Liver (tissue), 9 donors: Measurements from ENCODE around the gene MUTYH. TPM values are rescaled to one million over a fixed set of nuclear protein-coding genes. Genes with fewer than 3 reads are reported as not detected.

Experiments
- DNase-seq: peaks from one replicate; pipeline ENCODE4 v3.0.0-alpha.2; 2017; ENCODE audit warnings: low spot score
- H3K27ac ChIP-seq, 2 donors: one replicate each; pipeline ENCODE4 v1.7.0; 2013; ENCODE audit warnings: inconsistent platforms in 2 of 2, low read length in 2 of 2, control low read depth in 1 of 2, low read depth in 1 of 2, mild to moderate bottlenecking in 1 of 2
- H3K27me3 ChIP-seq, 4 donors: one replicate each; pipeline versions ENCODE4 v1.6.1 to v1.7.0; 2013; ENCODE audit warnings: low read length in 3 of 4, inconsistent platforms in 1 of 4, mild to moderate bottlenecking in 1 of 4, moderate library complexity in 1 of 4; ENCODE audit not compliant: control insufficient read depth in 4 of 4, insufficient read depth in 4 of 4
- H3K36me3 ChIP-seq, 4 donors: one replicate each; pipeline versions ENCODE4 v1.6.1 to v1.7.0; 2013; ENCODE audit warnings: low read length in 3 of 4, mild to moderate bottlenecking in 3 of 4, low read depth in 1 of 4, moderate library complexity in 1 of 4; ENCODE audit not compliant: control insufficient read depth in 4 of 4, insufficient read depth in 3 of 4
- H3K4me1 ChIP-seq, 4 donors: one replicate each; pipeline versions ENCODE4 v1.6.1 to v1.7.0; 2013; ENCODE audit warnings: low read length in 3 of 4, mild to moderate bottlenecking in 3 of 4, moderate library complexity in 1 of 4; ENCODE audit not compliant: control insufficient read depth in 4 of 4, insufficient read depth in 4 of 4
- H3K4me3 ChIP-seq, 3 donors: one replicate each; pipeline versions ENCODE4 v1.6.1 to v1.7.0; 2013; ENCODE audit warnings: low read length in 3 of 3, control low read depth in 1 of 3, low read depth in 1 of 3, mild to moderate bottlenecking in 1 of 3
- H3K9ac ChIP-seq, 2 donors: one replicate each; pipeline ENCODE4 v1.7.0; 2013; ENCODE audit warnings: low read length in 2 of 2, mild to moderate bottlenecking in 2 of 2, moderate library complexity in 2 of 2, control low read depth in 1 of 2, low read depth in 1 of 2
- H3K9me3 ChIP-seq, 4 donors: one replicate each; pipeline versions ENCODE4 v1.6.1 to v1.7.0; 2013; ENCODE audit warnings: low read length in 3 of 4; ENCODE audit not compliant: control insufficient read depth in 4 of 4
- ATF3 ChIP-seq: IDR thresholded peaks from 2 replicates; pipeline ENCODE4 v1.6.1; 2016; ENCODE audit warnings: antibody characterized with exemption
- EGR1 ChIP-seq, 2 donors: IDR thresholded peaks; 2 replicates each; pipeline ENCODE4 v1.6.1; 2016 to 2018; ENCODE audit warnings: antibody characterized with exemption in 2 of 2, low read depth in 2 of 2
- FOXA1 ChIP-seq: IDR thresholded peaks from 2 replicates; pipeline ENCODE4 v1.6.1; 2016; ENCODE audit warnings: antibody characterized with exemption
- FOXA2 ChIP-seq: IDR thresholded peaks from 2 replicates; pipeline ENCODE4 v1.6.1; 2016; ENCODE audit warnings: antibody characterized with exemption
- GABPA ChIP-seq, 2 donors: IDR thresholded peaks in 1 of 2; conservative IDR thresholded peaks in 1 of 2; 2 replicates each; pipeline ENCODE4 v1.6.1; 2016; ENCODE audit warnings: antibody characterized with exemption in 2 of 2, mild to moderate bottlenecking in 1 of 2, moderate library complexity in 1 of 2
- HNF4A ChIP-seq, 2 donors: conservative IDR thresholded peaks; 2 replicates each; pipeline ENCODE4 v1.6.1; 2016; ENCODE audit warnings: antibody characterized with exemption in 2 of 2, mild to moderate bottlenecking in 2 of 2
- HNF4G ChIP-seq: IDR thresholded peaks from 2 replicates; pipeline ENCODE4 v1.6.1; 2016; ENCODE audit warnings: antibody characterized with exemption
- JUND ChIP-seq, 2 donors: IDR thresholded peaks; 2 replicates each; pipeline ENCODE4 v1.6.1; 2016; ENCODE audit warnings: antibody characterized with exemption in 2 of 2
- NR2F2 ChIP-seq: IDR thresholded peaks from 2 replicates; pipeline ENCODE4 v1.6.1; 2016; ENCODE audit warnings: antibody characterized with exemption
- RAD21 ChIP-seq, 2 donors: IDR thresholded peaks; 2 replicates each; pipeline ENCODE4 v1.6.1; 2016; ENCODE audit warnings: antibody characterized with exemption in 2 of 2, mild to moderate bottlenecking in 2 of 2
- REST ChIP-seq: IDR thresholded peaks from 2 replicates; pipeline ENCODE4 v1.6.1; 2016; ENCODE audit warnings: antibody characterized with exemption, mild to moderate bottlenecking
- RXRA ChIP-seq, 2 donors: IDR thresholded peaks; 2 replicates each; pipeline ENCODE4 v1.6.1; 2017 to 2018; ENCODE audit warnings: antibody characterized with exemption in 2 of 2, mild to moderate bottlenecking in 1 of 2
- SP1 ChIP-seq: IDR thresholded peaks from 2 replicates; pipeline ENCODE4 v1.6.1; 2018; ENCODE audit warnings: antibody characterized with exemption, mild to moderate bottlenecking
- TAF1 ChIP-seq: conservative IDR thresholded peaks from 2 replicates; pipeline ENCODE4 v1.6.1; 2016; ENCODE audit warnings: antibody characterized with exemption, mild to moderate bottlenecking
- YY1 ChIP-seq: IDR thresholded peaks from 2 replicates; pipeline ENCODE4 v1.6.1; 2016; ENCODE audit warnings: antibody characterized with exemption, mild to moderate bottlenecking
- ZBTB33 ChIP-seq: IDR thresholded peaks from 2 replicates; pipeline ENCODE4 v1.6.1; 2016; ENCODE audit warnings: antibody characterized with exemption
- WGBS: extraction: QIAGEN DNeasy Blood & Tissue Kit; methylation state at CpG from one replicate; pipeline ENCODE4 v1.1.7; 2013; 5-methylcytosine and 5-hydroxymethylcytosine counted together
- polyA plus RNA-seq, 2 donors: library from polyadenylated mRNA; stranded (reverse) in 1 of 2; unstranded in 1 of 2; fragments of 200-250 nt in 1 of 2; fragments of >200 nt in 1 of 2; fragmentation: Nextera tagmentation in 1 of 2; extraction: Ambion mirVana in 1 of 2; gene quantifications; one replicate each; pipeline versions ENCODE4 v1.2.1 to v1.2.3, GENCODE V29; 2013 to 2015
- total RNA-seq, 2 donors: library from RNA; depleted of rRNA; stranded (reverse); fragments of >200 nt; gene quantifications; one replicate each; pipeline ENCODE4 v1.2.3, GENCODE V29; 2014
- TF ChIP-seq, protein P1 (sequence below): fragments of 150-350 bp; IDR thresholded peaks from 2 replicates; pipeline ENCODE4 v1.5.1; 2017; ENCODE audit warnings: improper control_type of control experiment, low read depth, low read length; ENCODE audit not compliant: missing input control
- TF ChIP-seq, protein P2 (sequence below): IDR thresholded peaks from 2 replicates; pipeline ENCODE4 v1.6.1; 2016; ENCODE audit warnings: antibody characterized with exemption
- donor health status: healthy.
- donor health status: healthy.
- donor health status: healthy.
- donor health status: healthy.
- donor health status: healthy.

Gene MUTYH
- total RNA-seq (10 to 100 TPM in 1 of 2 donors, 1 to 10 TPM in 1; 6.8 to 10.0 TPM), polyA plus RNA-seq (1 to 10 TPM; 5.2 to 9.5 TPM)

DNA sequence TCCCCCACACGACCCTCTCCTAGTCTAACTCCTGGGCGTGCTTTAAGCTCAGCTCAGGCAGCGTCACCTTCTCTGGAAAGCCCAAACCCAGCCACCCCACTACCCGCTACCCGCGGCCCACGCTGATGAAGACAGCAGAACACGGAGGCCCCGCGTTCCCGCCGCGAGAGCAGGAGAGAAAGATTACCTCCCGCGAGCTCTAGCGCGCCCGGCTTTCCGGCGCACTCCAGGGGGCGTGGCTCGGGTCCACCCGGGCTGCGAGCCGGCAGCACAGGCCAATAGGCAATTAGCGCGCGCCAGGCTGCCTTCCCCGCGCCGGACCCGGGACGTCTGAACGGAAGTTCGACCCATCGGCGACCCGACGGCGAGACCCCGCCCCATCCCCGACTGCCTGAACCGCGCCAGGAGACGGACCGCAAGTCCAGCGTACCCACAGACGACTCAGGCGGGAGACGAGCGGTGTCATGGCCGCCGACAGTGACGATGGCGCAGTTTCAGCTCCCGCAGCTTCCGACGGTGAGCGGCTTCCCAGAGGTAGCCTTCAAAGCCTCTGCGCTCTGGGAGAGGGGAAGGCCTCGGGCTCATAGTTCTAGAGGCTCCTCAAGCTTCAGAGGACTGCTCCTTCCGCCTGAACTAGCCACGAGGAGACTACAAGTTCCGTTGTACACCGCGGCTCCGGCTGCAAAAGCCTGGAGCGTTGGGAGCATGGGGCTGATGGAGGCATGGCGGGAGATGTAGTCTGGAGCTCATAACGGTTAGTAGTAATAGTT is at the start of gene MUTYH, which contains the start of gene TOE1:
MUTYH (minus strand) TSS at position 652 of the 770 bp plus-strand sequence. CDS start 5,935 bp downstream, outside the sequence.
TOE1 (plus strand) TSS at position 382 of the 770 bp plus-strand sequence; CDS start at position 465, 83 bp downstream.
- peak within 1 kb of the TSS; percentile 97 to 98 for H3K27ac ChIP-seq
- H3K27me3 ChIP-seq: no peaks in the 10 kb centered on the region
- peak within 1 kb of the TSS; percentile 66 to 84 for H3K9ac ChIP-seq
- H3K9me3 ChIP-seq: no peaks in the 10 kb centered on the region
- H3K36me3 ChIP-seq: peaks cover 6 to 33% (median 19%) of the 10 kb centered on the region in 4 donors
- WGBS: under 1% methylated on average over 70 of the region's 70 CpGs
- DNase-seq: peak; percentile 89
- H3K4me3 ChIP-seq: peak within 1 kb of the TSS; percentile 79 to 98 (median 80)
- peaks cover 3 to 29% (median 17%) of the 10 kb centered on the region in 4 donors for H3K4me1 ChIP-seq
- TF ChIP-seq NR2F2: peak; percentile 47
- no peak for TF ChIP-seq JUND (IDR thresholded peaks at IDR 0.05)
- TF ChIP-seq HNF4G: no peak
- peak; percentile 6 for TF ChIP-seq FOXA1
- peak; percentile 94 for TF ChIP-seq ZBTB33
- TF ChIP-seq, protein P1, sequence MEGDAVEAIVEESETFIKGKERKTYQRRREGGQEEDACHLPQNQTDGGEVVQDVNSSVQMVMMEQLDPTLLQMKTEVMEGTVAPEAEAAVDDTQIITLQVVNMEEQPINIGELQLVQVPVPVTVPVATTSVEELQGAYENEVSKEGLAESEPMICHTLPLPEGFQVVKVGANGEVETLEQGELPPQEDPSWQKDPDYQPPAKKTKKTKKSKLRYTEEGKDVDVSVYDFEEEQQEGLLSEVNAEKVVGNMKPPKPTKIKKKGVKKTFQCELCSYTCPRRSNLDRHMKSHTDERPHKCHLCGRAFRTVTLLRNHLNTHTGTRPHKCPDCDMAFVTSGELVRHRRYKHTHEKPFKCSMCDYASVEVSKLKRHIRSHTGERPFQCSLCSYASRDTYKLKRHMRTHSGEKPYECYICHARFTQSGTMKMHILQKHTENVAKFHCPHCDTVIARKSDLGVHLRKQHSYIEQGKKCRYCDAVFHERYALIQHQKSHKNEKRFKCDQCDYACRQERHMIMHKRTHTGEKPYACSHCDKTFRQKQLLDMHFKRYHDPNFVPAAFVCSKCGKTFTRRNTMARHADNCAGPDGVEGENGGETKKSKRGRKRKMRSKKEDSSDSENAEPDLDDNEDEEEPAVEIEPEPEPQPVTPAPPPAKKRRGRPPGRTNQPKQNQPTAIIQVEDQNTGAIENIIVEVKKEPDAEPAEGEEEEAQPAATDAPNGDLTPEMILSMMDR: no peak
- TF ChIP-seq RAD21 (IDR thresholded peaks at IDR 0.05): peak in 1 of 2 donors; percentile 5
- TF ChIP-seq GABPA (IDR thresholded peaks at IDR 0.05 in 1 of 2, conservative IDR thresholded peaks at IDR 0.05 in 1 of 2): peak; percentile 46 to 82
- TF ChIP-seq REST: peak; percentile 91
- no peak for TF ChIP-seq EGR1 (IDR thresholded peaks at IDR 0.05; ENCODE audit: low read depth in 2 of 2)
- TF ChIP-seq SP1: peak; percentile 58
- peak in 1 of 2 donors; percentile 24 for TF ChIP-seq HNF4A (conservative IDR thresholded peaks at IDR 0.05)
- TF ChIP-seq TAF1: peak; percentile 79
- TF ChIP-seq YY1: peak; percentile 97
- peak in 1 of 2 donors; percentile 40 for TF ChIP-seq RXRA (IDR thresholded peaks at IDR 0.05)
- TF ChIP-seq ATF3: no peak
- TF ChIP-seq, protein P2, sequence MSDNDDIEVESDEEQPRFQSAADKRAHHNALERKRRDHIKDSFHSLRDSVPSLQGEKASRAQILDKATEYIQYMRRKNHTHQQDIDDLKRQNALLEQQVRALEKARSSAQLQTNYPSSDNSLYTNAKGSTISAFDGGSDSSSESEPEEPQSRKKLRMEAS: peak; percentile 85
- no peak for TF ChIP-seq FOXA2
